GM12875 (cell line): ENCODE data around the gene PDE4D.

Experiments used
- H3K4me3 ChIP-seq: one replicate; pipeline ENCODE4 v1.5.1; 2011; ENCODE audit warnings: low read depth, low read length, control low read depth
- TF ChIP-seq, protein P1 (sequence below): IDR thresholded peaks from 2 replicates; pipeline ENCODE4 v1.5.1; 2011; ENCODE audit warnings: low read depth, mild to moderate bottlenecking, control low read depth, inconsistent platforms, low read length, moderate library complexity, borderline replicate concordance; ENCODE audit not compliant: insufficient read depth

PDE4D gene

DNA sequence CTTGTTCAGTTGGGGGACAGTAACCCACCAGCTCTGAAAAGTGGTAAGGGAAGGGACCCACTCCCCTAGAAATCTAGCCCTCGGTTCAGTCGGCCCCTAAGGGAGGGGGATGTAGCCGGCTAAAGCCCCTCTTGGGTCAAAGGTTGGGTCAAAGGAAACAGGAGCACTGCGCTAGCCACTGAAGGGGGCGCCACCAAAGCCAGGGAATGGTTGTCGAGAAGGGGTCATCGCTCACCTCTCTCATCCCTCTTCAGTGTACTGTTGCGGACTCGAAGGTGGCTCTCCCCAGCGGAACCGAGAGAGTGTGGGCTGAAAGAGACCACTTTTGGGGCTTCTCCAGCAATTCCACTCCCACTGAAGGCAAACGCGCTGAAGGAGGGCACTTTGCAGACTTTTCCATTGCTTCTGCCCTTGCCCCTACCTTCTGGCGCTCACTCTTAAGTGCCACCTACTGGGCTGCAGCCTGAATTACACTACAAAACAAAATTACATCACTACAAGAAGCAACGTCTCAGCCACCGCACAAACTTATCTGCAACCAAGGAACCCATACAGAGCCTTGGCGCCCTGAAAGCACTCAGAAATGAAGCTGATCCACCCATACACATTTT is 396.9 kb downstream of the PDE4D start:
- no peak overlapping the region for H3K4me3 ChIP-seq
- TF ChIP-seq, protein P1, sequence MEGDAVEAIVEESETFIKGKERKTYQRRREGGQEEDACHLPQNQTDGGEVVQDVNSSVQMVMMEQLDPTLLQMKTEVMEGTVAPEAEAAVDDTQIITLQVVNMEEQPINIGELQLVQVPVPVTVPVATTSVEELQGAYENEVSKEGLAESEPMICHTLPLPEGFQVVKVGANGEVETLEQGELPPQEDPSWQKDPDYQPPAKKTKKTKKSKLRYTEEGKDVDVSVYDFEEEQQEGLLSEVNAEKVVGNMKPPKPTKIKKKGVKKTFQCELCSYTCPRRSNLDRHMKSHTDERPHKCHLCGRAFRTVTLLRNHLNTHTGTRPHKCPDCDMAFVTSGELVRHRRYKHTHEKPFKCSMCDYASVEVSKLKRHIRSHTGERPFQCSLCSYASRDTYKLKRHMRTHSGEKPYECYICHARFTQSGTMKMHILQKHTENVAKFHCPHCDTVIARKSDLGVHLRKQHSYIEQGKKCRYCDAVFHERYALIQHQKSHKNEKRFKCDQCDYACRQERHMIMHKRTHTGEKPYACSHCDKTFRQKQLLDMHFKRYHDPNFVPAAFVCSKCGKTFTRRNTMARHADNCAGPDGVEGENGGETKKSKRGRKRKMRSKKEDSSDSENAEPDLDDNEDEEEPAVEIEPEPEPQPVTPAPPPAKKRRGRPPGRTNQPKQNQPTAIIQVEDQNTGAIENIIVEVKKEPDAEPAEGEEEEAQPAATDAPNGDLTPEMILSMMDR = peak; percentile 65

GRCh38 chr5:59491945-59492344 is 401.6 kb downstream of the PDE4D start:
- TF ChIP-seq, protein P1 = no peak
- H3K4me3 ChIP-seq = no peak overlapping the region

DNA sequence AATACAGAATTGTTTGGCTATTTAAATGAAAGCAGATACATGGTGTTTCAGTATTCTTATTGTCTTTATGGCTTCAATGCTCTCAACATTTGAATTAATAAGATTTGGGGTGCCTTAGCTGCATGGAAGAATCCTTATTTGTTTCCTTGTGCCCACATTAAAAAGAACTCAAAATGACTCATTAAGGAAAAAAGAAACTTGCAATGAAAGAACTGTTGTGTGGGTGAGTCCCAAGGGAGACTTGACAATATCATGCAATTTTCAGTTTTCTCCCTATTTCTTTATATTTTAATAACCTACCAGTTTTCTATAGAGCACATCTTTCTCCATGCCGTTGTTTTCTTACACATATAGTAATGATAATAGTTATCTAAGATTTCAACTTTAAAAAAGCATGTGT is 404.0 kb downstream of the PDE4D start:
- TF ChIP-seq, protein P1 = no peak
- H3K4me3 ChIP-seq = no peak overlapping the region

DNA sequence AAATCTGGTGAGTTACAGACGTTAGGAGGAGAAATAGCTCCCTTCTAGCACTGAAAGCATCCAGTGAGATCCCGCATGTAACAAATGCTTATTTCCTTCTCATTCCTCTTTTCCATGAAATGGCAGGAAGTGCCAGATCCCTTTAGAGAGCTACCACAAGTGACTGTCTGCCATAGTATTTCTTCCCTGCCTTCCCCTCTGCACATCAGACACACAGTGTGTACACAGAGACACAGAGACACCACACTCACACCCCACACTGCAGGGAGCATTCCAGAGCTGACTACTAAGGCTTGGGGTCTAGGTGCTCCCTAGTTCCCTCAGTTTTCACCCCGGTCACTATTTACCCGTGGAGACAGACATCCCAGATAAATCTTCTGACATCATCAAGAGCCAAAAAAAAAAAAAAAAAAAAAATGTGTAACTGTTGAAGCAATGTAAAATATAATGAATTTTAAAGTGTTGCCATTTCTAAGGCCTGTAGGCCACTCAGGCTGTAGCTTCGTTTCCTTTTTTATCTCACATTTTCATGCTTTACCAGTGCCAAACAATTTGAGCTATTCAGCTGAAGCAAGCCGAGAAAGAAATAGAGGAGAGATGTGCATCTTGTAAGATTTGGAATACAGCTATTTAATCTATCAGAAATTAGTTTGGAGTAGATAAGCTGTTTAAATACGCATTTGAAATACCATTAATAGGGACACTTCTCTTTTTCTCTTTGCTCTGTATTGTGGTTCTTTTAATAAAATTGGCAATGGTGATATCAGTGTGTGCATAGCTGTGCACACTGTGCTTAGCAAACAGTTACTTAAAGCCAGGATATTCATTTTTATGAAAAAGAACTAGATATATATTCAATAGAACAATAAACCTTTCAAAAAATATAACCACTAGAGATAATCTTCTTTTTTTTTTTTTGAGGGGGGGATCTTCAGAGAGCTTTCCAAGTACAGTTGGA is 405.5 kb downstream of the PDE4D start:
- H3K4me3 ChIP-seq = no peak overlapping the region
- TF ChIP-seq, protein P1 = no peak

DNA sequence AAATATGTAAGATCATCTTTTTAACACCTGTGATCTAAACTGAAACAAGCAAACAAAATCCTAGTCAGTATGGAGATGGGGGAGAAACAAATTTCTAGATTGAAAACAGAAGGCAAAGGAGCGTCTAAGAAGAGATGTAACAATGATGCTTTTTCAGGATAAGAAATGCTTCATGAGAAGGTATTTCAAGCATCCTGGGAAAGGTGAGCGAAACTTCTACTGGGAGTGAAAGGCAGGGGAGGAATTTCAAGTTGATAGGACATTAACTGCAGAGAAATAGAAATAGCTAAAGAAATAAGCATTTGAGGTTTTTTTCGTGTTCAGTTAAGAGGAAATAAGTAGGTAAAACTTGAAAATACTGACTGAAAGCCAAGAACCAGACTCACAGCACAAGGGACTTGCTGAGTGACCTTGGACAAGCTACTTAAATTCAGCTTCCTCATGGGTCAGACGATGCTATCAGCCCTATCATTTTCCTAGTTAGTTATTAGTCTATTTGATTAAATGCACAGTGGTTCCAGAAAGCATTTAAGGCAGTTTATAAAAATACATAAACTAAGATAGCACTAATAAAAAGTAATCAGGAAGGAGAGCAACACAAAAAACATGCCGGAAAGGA is 406.3 kb downstream of the PDE4D start:
- no peak overlapping the region for H3K4me3 ChIP-seq
- TF ChIP-seq, protein P1 = no peak

DNA sequence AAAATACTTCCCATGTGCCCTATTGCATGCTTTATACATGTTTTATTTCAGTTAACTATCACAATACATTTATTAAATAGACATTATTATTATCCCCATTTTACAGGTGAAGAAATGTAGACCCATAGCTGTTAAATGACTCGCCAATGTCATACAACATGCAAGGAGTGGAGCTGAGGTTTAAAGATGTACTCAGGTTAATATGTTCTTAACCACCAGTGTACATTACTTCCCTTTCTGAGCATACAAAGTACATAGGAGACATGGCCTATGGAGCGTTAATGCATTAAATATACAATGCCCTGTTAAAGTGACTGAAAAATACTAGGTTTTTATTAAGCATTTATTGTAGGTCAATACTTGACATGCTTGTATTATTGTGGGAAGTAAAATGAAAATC is 407.0 kb downstream of the PDE4D start:
- H3K4me3 ChIP-seq = no peak overlapping the region
- TF ChIP-seq, protein P1 = no peak
